Endothelial cell of umbilical vein (primary cell): ENCODE data around the gene RASGEF1C. TPM values are rescaled to one million over a fixed set of nuclear protein-coding genes. Genes with fewer than 3 reads are reported as not detected.

ENCODE experiments used
- BruUV-seq: library from RNA; stranded (reverse); fragments of 400-500 nt; replicated peaks from 2 replicates; lab custom pipeline; 2021; lab: Mats Ljungman, UMichigan
- CTCF ChIA-PET: fragments of 300-600, 350-600 bp; sonication (Branson Sonifier 250); formaldehyde crosslinking; loops from one replicate; lab custom pipeline; 2021; ENCODE audit warnings: antibody characterized with exemption, inconsistent platforms; lab: Charles Lee
- POLR2A ChIA-PET: fragments of 300-600, 350-600 bp; sonication (Branson Sonifier 250); formaldehyde crosslinking; loops from one replicate; lab custom pipeline; 2021; ENCODE audit warnings: antibody characterized with exemption, inconsistent platforms; lab: Charles Lee
- DNase-seq: peaks from one replicate; pipeline ENCODE4 v3.0.0-alpha.2; 2011; ENCODE audit warnings: low read depth, low spot score
- FAIRE-seq: peaks from 2 replicates; lab custom pipeline; 2011; peaks lifted over from hg19 to GRCh38; lab: Jason Lieb, UNC
- H2AFZ ChIP-seq: 2 replicates; pipeline ENCODE4 v1.6.0; 2012; ENCODE audit warnings: low read depth, low read length, control low read depth, inconsistent platforms
- H3K27ac ChIP-seq: 2 replicates; pipeline ENCODE4 v1.5.1; 2011; ENCODE audit warnings: low read depth, mild to moderate bottlenecking, control low read depth, low read length, moderate library complexity; ENCODE audit not compliant: insufficient read depth
- H3K27me3 ChIP-seq, 2 experiments: 2 replicates each; pipeline versions ENCODE4 v1.6.0 to v1.6.1; 2011; ENCODE audit warnings: low read length in 2 of 2, mixed read lengths in 1 of 2; ENCODE audit not compliant: control insufficient read depth in 2 of 2, insufficient read depth in 2 of 2
- H3K36me3 ChIP-seq, 2 experiments: 2 replicates in 1 of 2; 3 replicates in 1 of 2; pipeline ENCODE4 v1.5.1; 2011; ENCODE audit warnings: low read length in 2 of 2, mild to moderate bottlenecking in 1 of 2, moderate library complexity in 1 of 2; ENCODE audit not compliant: control insufficient read depth in 2 of 2, insufficient read depth in 2 of 2; ENCODE audit errors: extremely low read depth in 1 of 2
- H3K4me1 ChIP-seq: 3 replicates; pipeline ENCODE4 v1.5.1; 2011; ENCODE audit warnings: mild to moderate bottlenecking, low read length; ENCODE audit not compliant: control insufficient read depth, insufficient read depth; ENCODE audit errors: extremely low read depth
- H3K4me2 ChIP-seq: 2 replicates; pipeline ENCODE4 v1.6.1; 2011; ENCODE audit warnings: low read length, control low read depth, mixed read lengths; ENCODE audit not compliant: insufficient read depth
- H3K4me3 ChIP-seq, 3 experiments: fragments of 200-600 bp in 1 of 3; sonication (generic), shearing (Covaris generic) in 1 of 3; replicated peaks in 1 of 3; 2 replicates each; pipeline ENCODE4 v1.5.1; 2011 to 2016; ENCODE audit warnings: control low read depth in 3 of 3, low read length in 3 of 3, mild to moderate bottlenecking in 2 of 3, inconsistent platforms in 1 of 3, low read depth in 1 of 3, moderate library complexity in 1 of 3; ENCODE audit not compliant: insufficient read depth in 1 of 3
- H3K79me2 ChIP-seq: 2 replicates; pipeline ENCODE4 v1.6.0; 2012; ENCODE audit warnings: low read length, inconsistent platforms; ENCODE audit not compliant: control insufficient read depth, insufficient read depth
- H3K9ac ChIP-seq: replicated peaks from 2 replicates; pipeline ENCODE3; 2011; ENCODE audit warnings: low read length, control low read depth; ENCODE audit not compliant: insufficient read depth; ENCODE audit errors: extremely low read depth
- H3K9me1 ChIP-seq: replicated peaks from 3 replicates; pipeline ENCODE4 v1.6.0; 2011; ENCODE audit warnings: mild to moderate bottlenecking, low read length; ENCODE audit not compliant: control insufficient read depth, insufficient read depth; ENCODE audit errors: extremely low read depth
- H3K9me3 ChIP-seq: replicated peaks from 2 replicates; pipeline ENCODE4 v1.5.1; 2012; ENCODE audit warnings: low read length, inconsistent platforms; ENCODE audit not compliant: control insufficient read depth, insufficient read depth
- H4K20me1 ChIP-seq: replicated peaks from 2 replicates; pipeline ENCODE3; 2011; ENCODE audit warnings: mild to moderate bottlenecking, low read length; ENCODE audit not compliant: control insufficient read depth, insufficient read depth; ENCODE audit errors: extremely low read depth
- CTCF ChIP-seq, 2 donors: IDR thresholded peaks; 1 replicate in 1 of 2; 2 replicates in 1 of 2; pipeline ENCODE4 v1.5.1; 2011; ENCODE audit warnings: low read length in 2 of 2, mild to moderate bottlenecking in 2 of 2, moderate library complexity in 2 of 2, control low read depth in 1 of 2, inconsistent platforms in 1 of 2, low read depth in 1 of 2; ENCODE audit not compliant: insufficient read depth in 1 of 2; ENCODE audit errors: extremely low read depth in 1 of 2
- FOS ChIP-seq: IDR thresholded peaks from 2 replicates; pipeline ENCODE4 v1.6.1; 2011; ENCODE audit warnings: mild to moderate bottlenecking, low read length, moderate library complexity, borderline replicate concordance; ENCODE audit not compliant: insufficient read depth
- GATA2 ChIP-seq: IDR thresholded peaks from 2 replicates; pipeline ENCODE4 v1.7.0; 2011; ENCODE audit warnings: low read depth, mild to moderate bottlenecking, moderate library complexity, mixed read lengths, low read length; ENCODE audit not compliant: insufficient read length, insufficient read depth
- JUN ChIP-seq: IDR thresholded peaks from 2 replicates; pipeline ENCODE4 v1.6.1; 2011; ENCODE audit warnings: borderline replicate concordance, low read depth; ENCODE audit not compliant: insufficient read length, insufficient read depth
- MAX ChIP-seq: IDR thresholded peaks from 2 replicates; pipeline ENCODE4 v1.6.1; 2011; ENCODE audit not compliant: insufficient read depth, insufficient read length
- MYC ChIP-seq: IDR thresholded peaks from one replicate; pipeline ENCODE4 v1.6.1; 2011; ENCODE audit warnings: mild to moderate bottlenecking, low read depth, low read length
- POLR2A ChIP-seq: IDR thresholded peaks from 2 replicates; pipeline ENCODE4 v1.6.1; 2012; ENCODE audit warnings: low read depth, mild to moderate bottlenecking, control low read depth, low read length
- POLR2AphosphoS5 ChIP-seq: IDR thresholded peaks from 2 replicates; pipeline ENCODE4 v1.6.1; 2012; ENCODE audit warnings: low read depth, mild to moderate bottlenecking, control low read depth, low read length, moderate library complexity; ENCODE audit not compliant: insufficient read depth
- dilution Hi-C: fragments of 300-500 bp; cut with MboI; formaldehyde crosslinking; loops from one replicate; pipeline ENCODE4 v1.15.0; 2019; ENCODE audit warnings: low sequenced_read_pairs; ENCODE audit not compliant: extremely low pct_ligation_motif_present
- intact Hi-C: fragments of 100-400 bp; cut with micrococcal nuclease; formaldehyde crosslinking; loops from one replicate; pipeline ENCODE4 v1.10.0; 2022
- polyA plus RNA-seq, 4 experiments: library from polyadenylated mRNA; depleted of rRNA in 3 of 4; stranded (reverse) in 3 of 4; unstranded in 1 of 4; fragments of >200 nt; gene quantifications; 2 replicates each; pipeline versions ENCODE4 v1.2.1 to v1.2.3, GENCODE V29; 2011 to 2012; ENCODE audit warnings: missing spikeins in 1 of 4
- total RNA-seq: library from RNA; stranded (reverse); gene quantifications from 2 replicates; pipeline ENCODE4 v1.2.3, GENCODE V29; 2021

The RASGEF1C gene
- total and polyA plus RNA-seq, 2 donors (not counting 3 experiments of a cell fraction or from before 2014, with no cell fraction given) = not detected

GRCh38 chr5:180060192-180060591 lies 148.8 kb downstream of the RASGEF1C start:
- peaks cover 13% of the 10 kb centered on the region for H3K79me2 ChIP-seq
- CTCF ChIA-PET = no interaction called here
- POLR2A ChIA-PET = no interaction called here

More at GRCh38 chr5:180060192-180060591, 148.8 kb downstream of the RASGEF1C start:
- DNase-seq (no peak), FAIRE-seq (no peak)
- no peak for TF ChIP-seq FOS
- no peak for TF ChIP-seq POLR2AphosphoS5
- TF ChIP-seq MAX = no peak
- no peak for TF ChIP-seq MYC
- no peak for TF ChIP-seq GATA2
- TF ChIP-seq CTCF (IDR thresholded peaks at IDR 0.05; ENCODE audit: extremely low read depth in 1 of 2, insufficient read depth in 1 of 2, low read depth in 1 of 2, low read length in 2 of 2) = no peak
- no peak for TF ChIP-seq POLR2A
- TF ChIP-seq JUN = no peak
- Histone ChIP-seq H3K27me3 (no peaks in the 10 kb centered on the region), H3K36me3 (no peaks in the 10 kb centered on the region), H3K4me1 (peaks cover 18% of the 10 kb centered on the region), H3K9me1 (no peaks in the 10 kb centered on the region), H3K4me3 (no peak overlapping the region), H3K27ac (no peak overlapping the region), H2AFZ (no peak overlapping the region), H3K9ac (no peak overlapping the region), H3K4me2 (no peak overlapping the region), H3K9me3 (no peaks in the 10 kb centered on the region), H4K20me1 (no peaks in the 10 kb centered on the region)
- intact Hi-C loops = no loop called here
- BruUV-seq = no TSS peak
- dilution Hi-C loops = no loop called here
